Neural cell (in vitro differentiated cells): ENCODE measurements around the gene SLC17A1. TPM values are rescaled to one million over a fixed set of nuclear protein-coding genes. Genes with fewer than 3 reads are reported as not detected.

Source experiments
- H2AFZ ChIP-seq: fragments of 200-600, 300-800 bp; sonication (generic), shearing (Covaris generic); 2 replicates; pipeline ENCODE4 v1.6.0; 2014; ENCODE audit warnings: low read depth, mild to moderate bottlenecking, antibody characterized with exemption, low read length, moderate library complexity
- H3F3A ChIP-seq: fragments of 200-600 bp; shearing (Covaris generic); 2 replicates; pipeline ENCODE4 v1.6.1; 2016; ENCODE audit warnings: mild to moderate bottlenecking, moderate library complexity, mixed read lengths, antibody characterized with exemption, low read length; ENCODE audit not compliant: insufficient read depth, poor library complexity, severe bottlenecking
- H3K27ac ChIP-seq: fragments of 200-600, 300-800 bp; sonication (generic), shearing (Covaris generic); 2 replicates; pipeline ENCODE4 v1.5.1; 2014; ENCODE audit warnings: mild to moderate bottlenecking, low read length, moderate library complexity
- H3K27me3 ChIP-seq: fragments of 300-800, 200-600 bp; sonication (generic), shearing (Covaris generic); 2 replicates; pipeline ENCODE4 v1.6.0; 2014; ENCODE audit warnings: mild to moderate bottlenecking, low read depth, low read length, moderate library complexity; ENCODE audit not compliant: insufficient read depth
- H3K36me3 ChIP-seq: fragments of 300-800, 200-600 bp; sonication (generic), shearing (Covaris generic); 2 replicates; pipeline ENCODE4 v1.5.1; 2014; ENCODE audit warnings: mild to moderate bottlenecking, antibody characterized with exemption, low read length, moderate library complexity; ENCODE audit not compliant: insufficient read depth
- H3K4me2 ChIP-seq: fragments of 300-800, 200-600 bp; sonication (generic), shearing (Covaris generic); 2 replicates; pipeline ENCODE4 v1.6.0; 2014; ENCODE audit warnings: mild to moderate bottlenecking, low read length
- H3K4me3 ChIP-seq: fragments of 300-800, 200-600 bp; sonication (generic), shearing (Covaris generic); 2 replicates; pipeline ENCODE4 v1.5.1; 2014; ENCODE audit warnings: mild to moderate bottlenecking, low read length, moderate library complexity
- H3K79me2 ChIP-seq: fragments of 200-600 bp; shearing (Covaris generic); replicated peaks from 2 replicates; pipeline ENCODE4 v1.6.0; 2014; ENCODE audit warnings: mild to moderate bottlenecking, low read length, moderate library complexity; ENCODE audit not compliant: insufficient read depth
- H3K9ac ChIP-seq: fragments of 300-800, 200-600 bp; sonication (generic), shearing (Covaris generic); 2 replicates; pipeline ENCODE4 v1.6.1; 2016; ENCODE audit warnings: mild to moderate bottlenecking, low read length, mixed read lengths
- H3K9me2 ChIP-seq: fragments of 200-600 bp; shearing (Covaris generic); 2 replicates; pipeline ENCODE4 v1.6.1; 2016; ENCODE audit warnings: mild to moderate bottlenecking, low read length, mixed read lengths; ENCODE audit not compliant: insufficient read depth
- H3K9me3 ChIP-seq: fragments of 200-600, 300-800 bp; sonication (generic), shearing (Covaris generic); 2 replicates; pipeline ENCODE4 v1.6.1; 2016; ENCODE audit warnings: mild to moderate bottlenecking, mixed run types, low read length, moderate library complexity, mixed read lengths
- H4K20me1 ChIP-seq: fragments of 200-600 bp; shearing (Covaris generic); 2 replicates; pipeline ENCODE4 v1.6.1; 2016; ENCODE audit warnings: mild to moderate bottlenecking, mixed run types; ENCODE audit not compliant: insufficient read depth
- CTCF ChIP-seq: fragments of 450-650 bp; IDR thresholded peaks from 2 replicates; pipeline ENCODE4 v1.5.1; 2014; ENCODE audit warnings: antibody characterized with exemption, mild to moderate bottlenecking, moderate library complexity; ENCODE audit not compliant: poor library complexity, severe bottlenecking
- EP300 ChIP-seq: fragments of 450-650 bp; conservative IDR thresholded peaks from 2 replicates; pipeline ENCODE4 v1.6.1; 2014; ENCODE audit warnings: antibody characterized with exemption, mild to moderate bottlenecking, moderate library complexity; ENCODE audit not compliant: poor library complexity, severe bottlenecking
- EZH2 ChIP-seq: fragments of 200-600, 300-800 bp; shearing (Covaris generic), sonication (generic); IDR thresholded peaks from 2 replicates; pipeline ENCODE4 v1.6.1; 2014; ENCODE audit warnings: antibody characterized with exemption, low read length, borderline replicate concordance, mild to moderate bottlenecking; ENCODE audit not compliant: insufficient read depth, poor library complexity, severe bottlenecking
- MXI1 ChIP-seq: fragments of 450-650 bp; conservative IDR thresholded peaks from 2 replicates; pipeline ENCODE4 v1.6.1; 2014; ENCODE audit warnings: antibody characterized with exemption, mild to moderate bottlenecking; ENCODE audit not compliant: poor library complexity, severe bottlenecking
- POLR2AphosphoS5 ChIP-seq: IDR thresholded peaks from 2 replicates; pipeline ENCODE4 v1.6.1; 2012
- RAD21 ChIP-seq: fragments of 450-650 bp; conservative IDR thresholded peaks from 2 replicates; pipeline ENCODE4 v1.6.1; 2014; ENCODE audit warnings: antibody characterized with exemption, mild to moderate bottlenecking, moderate library complexity
- REST ChIP-seq: IDR thresholded peaks from 2 replicates; pipeline ENCODE4 v1.6.1; 2012; ENCODE audit warnings: borderline replicate concordance
- SMC3 ChIP-seq: fragments of 450-650 bp; conservative IDR thresholded peaks from 2 replicates; pipeline ENCODE4 v1.6.1; 2014; ENCODE audit warnings: antibody characterized with exemption, mild to moderate bottlenecking, moderate library complexity; ENCODE audit not compliant: poor library complexity
- TAF1 ChIP-seq: IDR thresholded peaks from 2 replicates; pipeline ENCODE4 v1.6.1; 2012; ENCODE audit warnings: low read depth
- polyA plus RNA-seq: library from polyadenylated mRNA; depleted of rRNA; stranded (reverse); fragments of >200 nt; gene quantifications from 2 replicates; pipeline ENCODE4 v1.2.3, GENCODE V29; 2014

The SLC17A1 gene
- polyA plus RNA-seq, 1 donor from 2014 or later: not detected

GRCh38 chr6:25794784-25795183, 37.1 kb downstream of the SLC17A1 start:
- H3K9me2 ChIP-seq: no peaks in the 10 kb centered on the region
- H3K4me3 ChIP-seq: no peak overlapping the region
- no peaks in the 10 kb centered on the region for H3K36me3 ChIP-seq
- H3K9me3 ChIP-seq: no peaks in the 10 kb centered on the region
- H3K27ac ChIP-seq: no peak overlapping the region
- H3K79me2 ChIP-seq: no peaks in the 10 kb centered on the region
- no peak overlapping the region for H3K4me2 ChIP-seq
- no peaks in the 10 kb centered on the region for H3K27me3 ChIP-seq
- TF ChIP-seq RAD21 (no peak), MXI1 (no peak), REST (no peak), EZH2 (no peak), EP300 (no peak)
- no peak overlapping the region for H3K9ac ChIP-seq
- no peaks in the 10 kb centered on the region for H4K20me1 ChIP-seq
- H2AFZ ChIP-seq: no peak overlapping the region
- no peaks in the 10 kb centered on the region for H3F3A ChIP-seq

GRCh38 chr6:25793970-25794369, 37.9 kb downstream of the SLC17A1 start:
- Histone ChIP-seq H3K4me2 (no peak overlapping the region), H3K79me2 (no peaks in the 10 kb centered on the region), H3K27ac (no peak overlapping the region), H3K9me3 (no peaks in the 10 kb centered on the region), H3F3A (no peaks in the 10 kb centered on the region), H3K4me3 (no peak overlapping the region), H2AFZ (no peak overlapping the region), H4K20me1 (no peaks in the 10 kb centered on the region), H3K27me3 (no peaks in the 10 kb centered on the region), H3K36me3 (no peaks in the 10 kb centered on the region), H3K9ac (no peak overlapping the region), H3K9me2 (no peaks in the 10 kb centered on the region)
- TF ChIP-seq CTCF: no peak

GRCh38 chr6:25792016-25792415, 39.8 kb downstream of the SLC17A1 start:
- H3K27me3 ChIP-seq: no peaks in the 10 kb centered on the region
- H4K20me1 ChIP-seq: no peaks in the 10 kb centered on the region
- H3K27ac ChIP-seq: no peak overlapping the region
- no peak overlapping the region for H3K4me3 ChIP-seq
- no peaks in the 10 kb centered on the region for H3K9me3 ChIP-seq
- H3F3A ChIP-seq: no peaks in the 10 kb centered on the region
- no peak overlapping the region for H3K4me2 ChIP-seq
- H2AFZ ChIP-seq: no peak overlapping the region
- no peaks in the 10 kb centered on the region for H3K79me2 ChIP-seq
- H3K9ac ChIP-seq: no peak overlapping the region
- no peak for TF ChIP-seq SMC3
- TF ChIP-seq TAF1: no peak
- TF ChIP-seq POLR2AphosphoS5: no peak
- no peak for TF ChIP-seq MXI1
- no peak for TF ChIP-seq RAD21
- no peak for TF ChIP-seq CTCF
- H3K9me2 ChIP-seq: no peaks in the 10 kb centered on the region
- no peaks in the 10 kb centered on the region for H3K36me3 ChIP-seq
